Thoracic aorta (tissue), 2 donors: ENCODE results near the gene FEM1C. TPM values are rescaled to one million over a fixed set of nuclear protein-coding genes. Genes with fewer than 3 reads are reported as not detected.
"Not testable (repeated sequence)": the region's sequence is repeated elsewhere in the genome, so short reads cannot be mapped to it uniquely, and the experiment has no call there.

ENCODE experiments used
- ATAC-seq: fragments of 150-250 bp; one replicate; pipeline ENCODE4 v1.8.0; 2017; ENCODE audit warnings: low read depth; ENCODE audit not compliant: insufficient number of reproducible peaks, low FRiP score
- DNase-seq: peaks from one replicate; pipeline ENCODE4 v3.0.0-alpha.2; 2020; ENCODE audit warnings: low spot score
- H3K27ac ChIP-seq, 2 donors: fragments of 200-600 bp; sonication (generic); 1 replicate in 1 of 2; 2 replicates in 1 of 2; pipeline ENCODE4 v1.5.1; 2016; ENCODE audit warnings: mild to moderate bottlenecking in 2 of 2, moderate library complexity in 2 of 2
- H3K27me3 ChIP-seq: fragments of 200-600 bp; sonication (generic); replicated peaks from 2 replicates; pipeline ENCODE4 v1.6.0; 2016; ENCODE audit warnings: mild to moderate bottlenecking; ENCODE audit not compliant: insufficient read depth
- H3K36me3 ChIP-seq: fragments of 200-600 bp; sonication (generic); one replicate; pipeline ENCODE4 v1.5.1; 2016
- H3K4me1 ChIP-seq, 2 donors: fragments of 200-600 bp; sonication (generic); 1 replicate in 1 of 2; 2 replicates in 1 of 2; pipeline versions ENCODE4 v1.5.1 to v1.6.0; 2016; ENCODE audit warnings: low read depth in 2 of 2, mild to moderate bottlenecking in 1 of 2; ENCODE audit not compliant: control insufficient read depth in 1 of 2
- H3K4me3 ChIP-seq: fragments of 200-600 bp; sonication (generic); 2 replicates; pipeline ENCODE4 v1.5.1; 2016; ENCODE audit warnings: mild to moderate bottlenecking
- H3K9me3 ChIP-seq: fragments of 200-600 bp; sonication (generic); 2 replicates; pipeline ENCODE4 v1.5.1; 2016
- total RNA-seq, 2 donors: library from RNA; depleted of rRNA; stranded (reverse); fragments of >200 nt; gene quantifications; one replicate each; pipeline versions ENCODE4 v1.1.0 to v1.2.3, GENCODE V29; 2016
- TF ChIP-seq, protein P1 (sequence below): fragments of 200-600 bp; sonication (generic); IDR thresholded peaks from one replicate; pipeline ENCODE4 v1.5.1; 2019; ENCODE audit warnings: antibody characterized with exemption

The FEM1C gene
- total RNA-seq, 2 donors from 2014 or later: 14.1 to 35.6 TPM

DNA sequence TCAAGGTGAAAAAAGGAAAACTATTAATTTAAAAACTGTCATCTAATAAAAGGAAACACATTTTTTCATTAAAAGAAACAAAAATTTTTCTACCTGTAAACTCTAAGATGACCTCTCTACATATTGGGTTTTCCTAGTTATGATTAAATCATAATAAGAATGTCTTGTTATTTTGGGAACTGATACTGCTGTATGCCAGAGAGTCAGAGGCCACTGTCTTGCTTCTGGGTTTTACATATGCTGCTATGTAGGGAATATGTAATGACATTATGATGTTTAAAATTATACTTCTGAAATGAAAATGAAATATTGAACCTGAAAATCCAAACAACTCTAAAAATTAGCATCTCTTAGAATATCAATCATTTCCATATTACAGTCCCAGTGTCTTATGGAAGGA, 63.7 kb downstream of the FEM1C start:
- no peaks in the 10 kb centered on the region for H3K36me3 ChIP-seq
- DNase-seq (no peak), ATAC-seq (no peak)
- H3K4me3 ChIP-seq: no peak overlapping the region
- TF ChIP-seq, protein P1, sequence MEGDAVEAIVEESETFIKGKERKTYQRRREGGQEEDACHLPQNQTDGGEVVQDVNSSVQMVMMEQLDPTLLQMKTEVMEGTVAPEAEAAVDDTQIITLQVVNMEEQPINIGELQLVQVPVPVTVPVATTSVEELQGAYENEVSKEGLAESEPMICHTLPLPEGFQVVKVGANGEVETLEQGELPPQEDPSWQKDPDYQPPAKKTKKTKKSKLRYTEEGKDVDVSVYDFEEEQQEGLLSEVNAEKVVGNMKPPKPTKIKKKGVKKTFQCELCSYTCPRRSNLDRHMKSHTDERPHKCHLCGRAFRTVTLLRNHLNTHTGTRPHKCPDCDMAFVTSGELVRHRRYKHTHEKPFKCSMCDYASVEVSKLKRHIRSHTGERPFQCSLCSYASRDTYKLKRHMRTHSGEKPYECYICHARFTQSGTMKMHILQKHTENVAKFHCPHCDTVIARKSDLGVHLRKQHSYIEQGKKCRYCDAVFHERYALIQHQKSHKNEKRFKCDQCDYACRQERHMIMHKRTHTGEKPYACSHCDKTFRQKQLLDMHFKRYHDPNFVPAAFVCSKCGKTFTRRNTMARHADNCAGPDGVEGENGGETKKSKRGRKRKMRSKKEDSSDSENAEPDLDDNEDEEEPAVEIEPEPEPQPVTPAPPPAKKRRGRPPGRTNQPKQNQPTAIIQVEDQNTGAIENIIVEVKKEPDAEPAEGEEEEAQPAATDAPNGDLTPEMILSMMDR: no peak
- no peaks in the 10 kb centered on the region for H3K4me1 ChIP-seq
- no peaks in the 10 kb centered on the region for H3K27me3 ChIP-seq
- H3K9me3 ChIP-seq: no peaks in the 10 kb centered on the region
- H3K27ac ChIP-seq: no peak overlapping the region

DNA sequence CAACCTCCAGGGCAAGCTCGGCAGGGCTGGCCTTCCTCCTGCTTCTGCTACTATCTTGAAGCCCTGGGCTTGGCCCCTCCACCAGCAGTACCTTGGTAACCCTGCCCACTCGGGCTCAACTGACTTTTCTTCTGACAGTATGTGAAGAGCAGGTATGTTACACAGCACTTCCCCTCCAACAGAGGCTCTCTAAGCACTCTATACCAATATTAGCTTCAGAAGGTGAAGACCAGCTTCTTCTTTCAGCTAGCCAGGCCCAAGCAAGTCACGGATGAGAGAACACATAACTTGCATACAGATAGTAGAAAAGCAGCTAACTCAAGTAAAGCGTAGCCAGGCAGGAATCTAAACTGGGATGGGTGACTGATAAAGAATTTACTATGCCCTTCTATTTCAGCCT, 64.3 kb downstream of the FEM1C start:
- DNase-seq (no peak), ATAC-seq (no peak)
- no peaks in the 10 kb centered on the region for H3K9me3 ChIP-seq
- H3K27me3 ChIP-seq: no peaks in the 10 kb centered on the region
- TF ChIP-seq, protein P1: no peak
- H3K27ac ChIP-seq: no peak overlapping the region
- H3K4me3 ChIP-seq: no peak overlapping the region
- no peaks in the 10 kb centered on the region for H3K4me1 ChIP-seq
- H3K36me3 ChIP-seq: no peaks in the 10 kb centered on the region

DNA sequence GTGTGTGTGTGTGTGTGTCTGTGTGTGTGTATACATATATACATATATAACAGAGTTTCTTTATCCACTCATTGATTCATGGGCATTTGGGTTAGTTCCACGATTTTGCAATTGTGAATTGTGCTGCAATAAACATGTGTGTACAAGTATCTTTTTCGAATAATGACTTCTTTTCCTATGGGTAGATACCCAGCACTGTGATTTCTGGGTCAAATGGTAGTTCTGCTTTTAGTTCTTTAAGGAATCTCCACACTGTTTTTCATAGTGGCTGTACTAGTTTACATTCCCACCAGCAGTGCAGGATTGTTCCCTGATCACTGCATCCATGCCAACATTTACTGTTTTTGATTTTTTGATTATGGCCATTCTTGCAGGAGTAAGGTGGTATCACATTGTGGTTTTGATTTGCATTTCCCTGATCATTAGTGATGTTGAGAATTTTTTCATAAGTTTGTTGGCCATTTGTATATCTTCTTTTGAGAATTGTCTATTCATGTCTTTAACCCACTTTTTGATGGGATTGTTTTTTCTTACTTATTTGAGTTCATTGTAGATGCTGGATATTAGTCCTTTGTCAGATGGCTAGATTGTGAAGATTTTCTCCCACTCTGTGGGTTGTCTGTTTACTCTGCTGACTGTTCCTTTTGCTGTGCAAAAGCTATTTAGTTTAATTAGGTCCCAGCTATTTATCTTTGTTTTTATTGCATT, 65.3 kb downstream of the FEM1C start:
- not testable (repeated sequence) for H3K27me3 ChIP-seq, H3K4me3 ChIP-seq, H3K27ac ChIP-seq, H3K36me3 ChIP-seq, H3K4me1 ChIP-seq, ATAC-seq, H3K9me3 ChIP-seq, DNase-seq

DNA sequence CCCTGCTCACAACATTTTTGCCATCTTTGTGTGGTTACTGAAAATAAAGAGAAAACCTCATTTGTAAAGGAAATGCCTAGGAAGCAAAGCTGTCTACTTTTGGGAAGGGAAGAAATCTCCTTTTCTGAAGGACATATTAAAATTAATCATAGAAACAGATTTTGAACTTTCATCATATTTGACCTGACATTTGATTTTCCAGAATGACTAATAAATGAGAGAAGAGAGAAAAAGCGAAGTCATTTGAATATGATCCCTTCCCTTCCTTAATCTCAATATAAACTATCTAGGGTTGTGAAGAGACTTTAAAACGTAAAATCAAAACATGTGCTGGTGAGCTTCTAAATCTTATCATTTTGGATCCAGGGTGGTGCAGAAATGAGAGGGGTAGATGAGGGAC, 66.3 kb downstream of the FEM1C start:
- no peak overlapping the region for H3K27ac ChIP-seq
- TF ChIP-seq, protein P1: no peak
- no peaks in the 10 kb centered on the region for H3K36me3 ChIP-seq
- no peaks in the 10 kb centered on the region for H3K27me3 ChIP-seq
- DNase-seq (no peak), ATAC-seq (no peak)
- no peak overlapping the region for H3K4me3 ChIP-seq
- no peaks in the 10 kb centered on the region for H3K4me1 ChIP-seq
- H3K9me3 ChIP-seq: no peaks in the 10 kb centered on the region

DNA sequence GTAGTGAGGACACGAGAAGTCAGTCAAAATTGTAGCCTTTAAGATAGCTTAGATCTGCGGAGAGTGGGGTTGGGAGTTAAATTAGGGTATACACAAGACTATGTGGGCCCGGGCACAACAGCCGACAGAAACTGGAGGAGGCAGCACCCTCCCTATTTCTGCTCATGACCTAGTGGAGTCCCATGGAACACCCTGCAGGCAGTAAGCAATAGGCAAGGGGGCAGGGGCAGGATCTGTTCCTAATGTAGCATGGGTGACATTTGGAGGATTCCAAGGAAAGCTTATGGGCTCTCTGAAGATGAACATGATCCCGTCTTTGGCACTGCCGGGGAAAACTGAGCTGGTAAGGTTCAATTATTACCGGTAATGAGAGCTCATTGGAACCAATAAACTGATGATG, 67.0 kb downstream of the FEM1C start:
- Histone ChIP-seq H3K27ac (no peak overlapping the region), H3K9me3 (no peaks in the 10 kb centered on the region), H3K27me3 (no peaks in the 10 kb centered on the region), H3K36me3 (no peaks in the 10 kb centered on the region), H3K4me1 (no peaks in the 10 kb centered on the region), H3K4me3 (no peak overlapping the region)
- no peak for ATAC-seq
- DNase-seq: no peak
- TF ChIP-seq, protein P1: no peak

DNA sequence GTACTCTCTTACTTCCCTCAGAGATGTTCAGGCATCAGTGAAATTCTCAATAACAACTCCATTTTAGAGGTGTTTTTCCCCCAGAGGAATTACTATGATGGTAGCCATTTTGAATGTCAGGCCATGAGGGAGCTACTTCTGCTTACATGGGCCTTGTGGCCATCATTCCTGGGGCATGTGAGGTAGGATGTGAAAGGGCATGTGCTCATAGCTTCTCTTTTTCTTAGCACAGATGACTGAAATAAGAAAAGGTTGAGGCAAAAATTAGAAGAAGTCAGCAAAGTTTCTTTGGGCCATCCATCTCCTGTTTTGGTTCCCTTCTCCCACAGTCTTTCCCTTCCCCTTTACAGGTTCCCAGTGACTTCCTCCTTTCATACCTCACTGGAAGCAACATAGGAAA, 68.8 kb downstream of the FEM1C start:
- Histone ChIP-seq H3K27ac (no peak overlapping the region), H3K4me1 (no peaks in the 10 kb centered on the region), H3K27me3 (no peaks in the 10 kb centered on the region), H3K4me3 (no peak overlapping the region), H3K36me3 (no peaks in the 10 kb centered on the region), H3K9me3 (no peaks in the 10 kb centered on the region)
- DNase-seq: no peak
- TF ChIP-seq, protein P1: no peak
- ATAC-seq: no peak
